ENCODE measurements around the gene SYTL1. TPM values are rescaled to one million over a fixed set of nuclear protein-coding genes. Genes with fewer than 3 reads are reported as not detected.

The SYTL1 gene
- polyA plus RNA-seq, 1 donor from 2014 or later = not detected

- Histone ChIP-seq H3K4me2 (ENCODE audit: low read length) (no peak overlapping the region), H3K27ac (ENCODE audit: low read length) (no peak overlapping the region), H3K27me3 (ENCODE audit: insufficient read depth, low read depth, low read length) (peaks cover 31% of the 10 kb centered on the region), H3K79me2 (replicated peaks; ENCODE audit: insufficient read depth, low read length) (no peaks in the 10 kb centered on the region), H4K20me1 (ENCODE audit: insufficient read depth) (no peaks in the 10 kb centered on the region), H3K9me2 (ENCODE audit: insufficient read depth, low read length) (no peaks in the 10 kb centered on the region), H3K4me3 (ENCODE audit: low read length) (peak overlapping the region; percentile 63), H3K36me3 (ENCODE audit: insufficient read depth, low read length) (no peaks in the 10 kb centered on the region), H2AFZ (ENCODE audit: low read depth, low read length) (no peak overlapping the region), H3K9me3 (ENCODE audit: low read length) (no peaks in the 10 kb centered on the region), H3F3A (ENCODE audit: insufficient read depth, low read length, poor library complexity, severe bottlenecking) (no peaks in the 10 kb centered on the region), H3K9ac (ENCODE audit: low read length) (no peak overlapping the region)
- TF ChIP-seq EZH2 (IDR thresholded peaks at IDR 0.05; ENCODE audit: borderline replicate concordance, insufficient read depth, low read length, poor library complexity, severe bottlenecking) = no peak
Measured at GRCh38 chr1:27348861-27349783, 7.3 kb downstream of the SYTL1 start.

DNA sequence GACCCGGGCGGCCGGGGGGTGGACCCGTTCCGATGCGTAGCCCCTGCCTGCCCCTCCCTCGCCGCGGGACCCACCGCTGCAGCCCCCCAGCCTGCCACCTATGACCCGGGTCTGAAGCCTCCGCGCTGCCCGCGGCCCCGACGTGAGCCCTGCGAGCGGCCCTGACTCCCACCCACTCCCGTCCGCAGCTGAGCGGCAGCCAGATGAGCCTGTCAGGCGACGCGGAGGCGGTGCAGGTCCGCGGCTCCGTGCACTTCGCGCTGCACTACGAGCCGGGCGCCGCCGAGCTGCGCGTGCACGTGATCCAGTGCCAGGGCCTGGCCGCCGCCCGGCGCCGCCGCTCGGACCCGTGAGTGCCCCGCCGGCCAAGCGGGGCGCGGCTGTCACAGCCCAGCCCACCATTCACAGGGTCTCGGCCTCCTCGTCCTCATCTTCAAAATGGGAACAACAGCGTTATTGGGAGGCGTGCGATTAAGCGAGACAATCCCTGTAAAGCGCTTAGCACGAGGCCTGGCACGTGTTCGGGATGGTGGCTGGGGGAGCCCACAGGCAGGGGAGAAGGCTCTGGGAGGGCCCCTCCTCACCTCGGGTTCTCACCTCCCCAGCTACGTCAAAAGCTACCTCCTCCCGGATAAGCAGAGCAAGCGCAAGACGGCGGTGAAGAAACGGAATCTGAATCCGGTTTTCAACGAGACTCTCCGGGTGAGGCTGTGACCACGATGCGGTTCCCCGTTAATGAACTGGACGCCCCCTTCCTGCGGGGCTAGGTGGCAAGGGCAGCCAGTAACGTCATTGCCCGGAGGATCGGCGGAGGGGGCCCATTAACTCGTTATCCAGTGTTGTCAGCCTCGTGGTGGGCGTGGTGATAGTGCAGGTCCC lies 8.2 kb downstream of the SYTL1 start:
- H2AFZ ChIP-seq (ENCODE audit: low read depth, low read length) = no peak overlapping the region
- H3F3A ChIP-seq (ENCODE audit: insufficient read depth, low read length, poor library complexity, severe bottlenecking) = no peaks in the 10 kb centered on the region
- H3K79me2 ChIP-seq (replicated peaks; ENCODE audit: insufficient read depth, low read length) = no peaks in the 10 kb centered on the region
- no peak overlapping the region for H3K4me2 ChIP-seq (ENCODE audit: low read length)
- H3K36me3 ChIP-seq (ENCODE audit: insufficient read depth, low read length) = no peaks in the 10 kb centered on the region
- no peaks in the 10 kb centered on the region for H3K9me3 ChIP-seq (ENCODE audit: low read length)
- H3K9me2 ChIP-seq (ENCODE audit: insufficient read depth, low read length) = no peaks in the 10 kb centered on the region
- H3K9ac ChIP-seq (ENCODE audit: low read length) = no peak overlapping the region
- H3K4me3 ChIP-seq (ENCODE audit: low read length) = peak overlapping the region; percentile 63
- TF ChIP-seq EZH2 (IDR thresholded peaks at IDR 0.05; ENCODE audit: borderline replicate concordance, insufficient read depth, low read length, poor library complexity, severe bottlenecking) = no peak
- no peak for TF ChIP-seq SMC3 (conservative IDR thresholded peaks at IDR 0.05; ENCODE audit: poor library complexity)
- no peak for TF ChIP-seq EP300 (conservative IDR thresholded peaks at IDR 0.05; ENCODE audit: poor library complexity, severe bottlenecking)
- no peak for TF ChIP-seq TAF1 (IDR thresholded peaks at IDR 0.05; ENCODE audit: low read depth)
- TF ChIP-seq REST (IDR thresholded peaks at IDR 0.05; ENCODE audit: borderline replicate concordance) = no peak
- peak; percentile 17 for TF ChIP-seq MXI1 (conservative IDR thresholded peaks at IDR 0.05; ENCODE audit: poor library complexity, severe bottlenecking)
- TF ChIP-seq RAD21 (conservative IDR thresholded peaks at IDR 0.05) = no peak
- no peak for TF ChIP-seq CTCF (IDR thresholded peaks at IDR 0.05; ENCODE audit: poor library complexity, severe bottlenecking)
- peak; percentile 11 for TF ChIP-seq POLR2AphosphoS5 (IDR thresholded peaks at IDR 0.05)
- no peak overlapping the region for H3K27ac ChIP-seq (ENCODE audit: low read length)
- H4K20me1 ChIP-seq (ENCODE audit: insufficient read depth) = no peaks in the 10 kb centered on the region
- H3K27me3 ChIP-seq (ENCODE audit: insufficient read depth, low read depth, low read length) = peaks cover 31% of the 10 kb centered on the region

All from neural cell (in vitro differentiated cells).